ENCODE results near the gene CTNNBIP1.

DNA sequence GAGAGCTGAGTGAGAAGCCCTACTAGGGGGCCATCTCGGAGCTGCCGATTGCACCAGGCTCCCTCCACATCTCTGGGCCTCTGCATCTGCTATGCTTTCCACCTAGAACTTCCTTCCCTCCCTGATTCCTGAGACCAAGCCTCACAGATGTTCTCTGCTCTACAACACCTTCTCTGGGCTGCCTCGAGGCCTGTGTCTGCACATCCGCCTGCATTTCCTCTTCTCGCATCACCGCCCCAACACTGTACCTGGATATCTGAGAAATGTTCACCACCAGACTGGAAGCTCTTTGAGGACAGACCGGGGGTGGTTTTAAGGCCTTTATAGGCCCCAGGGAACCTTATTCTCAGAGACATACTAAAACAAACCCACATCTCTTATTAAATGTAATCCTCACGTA lies 20.7 kb downstream of the CTNNBIP1 start:
- TF ChIP-seq CTCF (IDR thresholded peaks at IDR 0.05), result no peak
- TF ChIP-seq POLR2AphosphoS5 (IDR thresholded peaks at IDR 0.05), result no peak
- TF ChIP-seq POLR2A (IDR thresholded peaks at IDR 0.05), result no peak
- TF ChIP-seq EP300 (IDR thresholded peaks at IDR 0.05), result no peak
